ENCODE results near the gene MACF1.

The MACF1 gene

GRCh38 chr1:39214998-39215873 is 10.7 kb downstream of the MACF1 start:
- peaks cover 60% of the 10 kb centered on the region for H3K4me1 Mint-ChIP-seq
- no peak for DNase-seq

GRCh38 chr1:39216771-39217170 is 12.3 kb downstream of the MACF1 start:
- no peak for ATAC-seq
- no peaks in the 10 kb centered on the region for H3K9me3 Mint-ChIP-seq
- H3K4me3 Mint-ChIP-seq, result peak overlapping the region; percentile 90
- peaks cover 21% of the 10 kb centered on the region for H3K36me3 Mint-ChIP-seq (ENCODE audit: low read depth)
- peaks cover 70% of the 10 kb centered on the region for H3K4me1 Mint-ChIP-seq
- DNase-seq, result no peak
- H3K27me3 Mint-ChIP-seq, result no peaks in the 10 kb centered on the region
- peak overlapping the region; percentile 95 for H3K27ac Mint-ChIP-seq

More at GRCh38 chr1:39214998-39215873, 10.7 kb downstream of the MACF1 start:
- Mint-ChIP-seq H3K27me3 (no peaks in the 10 kb centered on the region), H3K4me3 (peak overlapping the region; percentile 90), H3K27ac (peak overlapping the region; percentile 95), H3K36me3 (ENCODE audit: low read depth) (peaks cover 19% of the 10 kb centered on the region), H3K9me3 (no peaks in the 10 kb centered on the region)
- peak; percentile 81 for ATAC-seq

GRCh38 chr1:39220891-39221870 is 16.7 kb downstream of the MACF1 start:
- H3K4me1 Mint-ChIP-seq, result peaks cover 61% of the 10 kb centered on the region
- ATAC-seq, result no peak
- peaks cover 30% of the 10 kb centered on the region for H3K36me3 Mint-ChIP-seq (ENCODE audit: low read depth)
- peak overlapping the region; percentile 13 for H3K27ac Mint-ChIP-seq
- H3K9me3 Mint-ChIP-seq, result no peaks in the 10 kb centered on the region
- H3K27me3 Mint-ChIP-seq, result no peaks in the 10 kb centered on the region
- no peak for DNase-seq
- no peak overlapping the region for H3K4me3 Mint-ChIP-seq

- ATAC-seq (no peak), DNase-seq (no peak)
- no peaks in the 10 kb centered on the region for H3K9me3 Mint-ChIP-seq
- H3K36me3 Mint-ChIP-seq (ENCODE audit: low read depth), result peaks cover 24% of the 10 kb centered on the region
- no peak overlapping the region for H3K4me3 Mint-ChIP-seq
- H3K4me1 Mint-ChIP-seq, result peaks cover 51% of the 10 kb centered on the region
- no peaks in the 10 kb centered on the region for H3K27me3 Mint-ChIP-seq
- H3K27ac Mint-ChIP-seq, result no peak overlapping the region
These were observed 19.9 kb downstream of the MACF1 start for GRCh38 chr1:39224295-39224829.

GRCh38 chr1:39226836-39227235 is 22.3 kb downstream of the MACF1 start:
- no peaks in the 10 kb centered on the region for H3K9me3 Mint-ChIP-seq
- H3K36me3 Mint-ChIP-seq (ENCODE audit: low read depth), result peaks cover 23% of the 10 kb centered on the region
- H3K4me1 Mint-ChIP-seq, result peaks cover 51% of the 10 kb centered on the region
- H3K27ac Mint-ChIP-seq, result no peak overlapping the region
- DNase-seq, result no peak
- H3K4me3 Mint-ChIP-seq, result no peak overlapping the region
- no peak for ATAC-seq
- no peaks in the 10 kb centered on the region for H3K27me3 Mint-ChIP-seq

- H3K36me3 Mint-ChIP-seq (ENCODE audit: low read depth), result peaks cover 23% of the 10 kb centered on the region
- DNase-seq, result no peak
- no peak for ATAC-seq
- H3K27me3 Mint-ChIP-seq, result no peaks in the 10 kb centered on the region
- H3K4me1 Mint-ChIP-seq, result peaks cover 47% of the 10 kb centered on the region
- H3K9me3 Mint-ChIP-seq, result no peaks in the 10 kb centered on the region
- peak overlapping the region; percentile 15 for H3K27ac Mint-ChIP-seq
- H3K4me3 Mint-ChIP-seq, result no peak overlapping the region
These were observed 23.8 kb downstream of the MACF1 start for GRCh38 chr1:39228252-39228651.

GRCh38 chr1:39229504-39229903 is 25.0 kb downstream of the MACF1 start:
- no peak for ATAC-seq
- Mint-ChIP-seq H3K36me3 (ENCODE audit: low read depth) (peaks cover 23% of the 10 kb centered on the region), H3K4me3 (no peak overlapping the region), H3K27me3 (no peaks in the 10 kb centered on the region), H3K27ac (peak overlapping the region; percentile 30), H3K9me3 (no peaks in the 10 kb centered on the region), H3K4me1 (peaks cover 44% of the 10 kb centered on the region)
- DNase-seq, result no peak

- Mint-ChIP-seq H3K27ac (peak overlapping the region; percentile 69), H3K4me1 (peaks cover 44% of the 10 kb centered on the region), H3K36me3 (ENCODE audit: low read depth) (peaks cover 27% of the 10 kb centered on the region), H3K9me3 (no peaks in the 10 kb centered on the region), H3K27me3 (no peaks in the 10 kb centered on the region), H3K4me3 (peak overlapping the region; percentile 19)
- DNase-seq, result peak; percentile 20
- peak; percentile 85 for ATAC-seq
These were observed 26.0 kb downstream of the MACF1 start for GRCh38 chr1:39230261-39231190.

- Mint-ChIP-seq H3K36me3 (ENCODE audit: low read depth) (peaks cover 39% of the 10 kb centered on the region), H3K27me3 (no peaks in the 10 kb centered on the region), H3K4me1 (peaks cover 37% of the 10 kb centered on the region), H3K9me3 (no peaks in the 10 kb centered on the region), H3K27ac (no peak overlapping the region), H3K4me3 (no peak overlapping the region)
- DNase-seq (no peak), ATAC-seq (no peak)
These were observed 32.5 kb downstream of the MACF1 start for GRCh38 chr1:39236971-39237370.

- H3K27ac Mint-ChIP-seq, result peak overlapping the region; percentile 61
- H3K4me3 Mint-ChIP-seq, result no peak overlapping the region
- no peak for ATAC-seq
- no peak for DNase-seq
- peaks cover 28% of the 10 kb centered on the region for H3K36me3 Mint-ChIP-seq (ENCODE audit: low read depth)
- H3K27me3 Mint-ChIP-seq, result no peaks in the 10 kb centered on the region
- no peaks in the 10 kb centered on the region for H3K9me3 Mint-ChIP-seq
- H3K4me1 Mint-ChIP-seq, result peaks cover 32% of the 10 kb centered on the region
These were observed 34.0 kb downstream of the MACF1 start for GRCh38 chr1:39238476-39238875.

GRCh38 chr1:39239968-39240367 is 35.5 kb downstream of the MACF1 start:
- no peak for ATAC-seq
- Mint-ChIP-seq H3K27ac (no peak overlapping the region), H3K9me3 (no peaks in the 10 kb centered on the region), H3K27me3 (no peaks in the 10 kb centered on the region), H3K36me3 (ENCODE audit: low read depth) (peaks cover 26% of the 10 kb centered on the region), H3K4me3 (no peak overlapping the region), H3K4me1 (peaks cover 32% of the 10 kb centered on the region)
- DNase-seq, result no peak

GRCh38 chr1:39243302-39243701 is 38.8 kb downstream of the MACF1 start:
- Mint-ChIP-seq H3K9me3 (no peaks in the 10 kb centered on the region), H3K27ac (no peak overlapping the region), H3K27me3 (no peaks in the 10 kb centered on the region), H3K4me1 (peaks cover 20% of the 10 kb centered on the region), H3K36me3 (ENCODE audit: low read depth) (peaks cover 17% of the 10 kb centered on the region), H3K4me3 (no peak overlapping the region)
- DNase-seq, result no peak
- ATAC-seq, result no peak

GRCh38 chr1:39250460-39251240 is 46.2 kb downstream of the MACF1 start:
- DNase-seq (no peak), ATAC-seq (no peak)
- H3K27ac Mint-ChIP-seq, result no peak overlapping the region
- H3K4me1 Mint-ChIP-seq, result peaks cover 20% of the 10 kb centered on the region
- H3K4me3 Mint-ChIP-seq, result no peak overlapping the region
- peaks cover 27% of the 10 kb centered on the region for H3K36me3 Mint-ChIP-seq (ENCODE audit: low read depth)
- H3K9me3 Mint-ChIP-seq, result no peaks in the 10 kb centered on the region
- H3K27me3 Mint-ChIP-seq, result no peaks in the 10 kb centered on the region

Measured in activated naive CD8-positive, alpha-beta T cell treated with anti-CD3 and anti-CD28 coated beads, Interleukin-2, amount 50 U/mL, for 24 hours (primary cell).